ENCODE measurements around the gene TSGA10IP. TPM values are rescaled to one million over a fixed set of nuclear protein-coding genes. Genes with fewer than 3 reads are reported as not detected.

The TSGA10IP gene
- total RNA-seq, 1 donor from 2014 or later, result not detected

DNA sequence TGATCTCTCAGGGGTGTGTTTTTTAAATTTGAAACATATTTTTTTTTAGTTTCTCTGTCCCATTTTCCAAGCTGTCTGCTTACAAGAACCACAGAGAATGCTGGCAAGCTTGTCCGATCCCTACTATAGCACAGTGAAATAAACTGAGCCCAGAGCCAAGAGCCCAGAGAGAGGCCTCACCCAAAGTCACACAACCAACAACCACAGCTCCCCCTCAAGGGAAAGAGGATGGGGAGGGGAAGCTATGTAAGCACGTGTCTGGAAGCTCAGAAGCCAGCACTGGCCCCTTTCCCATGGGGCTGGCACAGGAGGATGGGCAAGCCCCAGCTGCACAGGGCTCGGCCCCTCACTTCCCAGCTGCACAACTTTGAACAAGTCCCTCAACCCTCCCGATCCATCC, 13.0 kb downstream of the TSGA10IP start:
- Mint-ChIP-seq H3K4me1 (ENCODE audit: low read depth) (peaks cover 15% of the 10 kb centered on the region), H3K27ac (no peak overlapping the region), H3K27me3 (no peaks in the 10 kb centered on the region), H3K9me3 (ENCODE audit: low read depth) (no peaks in the 10 kb centered on the region), H3K36me3 (ENCODE audit: insufficient read depth) (peaks cover 2% of the 10 kb centered on the region), H3K4me3 (ENCODE audit: low read depth) (no peak overlapping the region)
- DNase-seq (ENCODE audit: low spot score, unreplicated experiment), result no peak
- TF ChIP-seq, protein P1, sequence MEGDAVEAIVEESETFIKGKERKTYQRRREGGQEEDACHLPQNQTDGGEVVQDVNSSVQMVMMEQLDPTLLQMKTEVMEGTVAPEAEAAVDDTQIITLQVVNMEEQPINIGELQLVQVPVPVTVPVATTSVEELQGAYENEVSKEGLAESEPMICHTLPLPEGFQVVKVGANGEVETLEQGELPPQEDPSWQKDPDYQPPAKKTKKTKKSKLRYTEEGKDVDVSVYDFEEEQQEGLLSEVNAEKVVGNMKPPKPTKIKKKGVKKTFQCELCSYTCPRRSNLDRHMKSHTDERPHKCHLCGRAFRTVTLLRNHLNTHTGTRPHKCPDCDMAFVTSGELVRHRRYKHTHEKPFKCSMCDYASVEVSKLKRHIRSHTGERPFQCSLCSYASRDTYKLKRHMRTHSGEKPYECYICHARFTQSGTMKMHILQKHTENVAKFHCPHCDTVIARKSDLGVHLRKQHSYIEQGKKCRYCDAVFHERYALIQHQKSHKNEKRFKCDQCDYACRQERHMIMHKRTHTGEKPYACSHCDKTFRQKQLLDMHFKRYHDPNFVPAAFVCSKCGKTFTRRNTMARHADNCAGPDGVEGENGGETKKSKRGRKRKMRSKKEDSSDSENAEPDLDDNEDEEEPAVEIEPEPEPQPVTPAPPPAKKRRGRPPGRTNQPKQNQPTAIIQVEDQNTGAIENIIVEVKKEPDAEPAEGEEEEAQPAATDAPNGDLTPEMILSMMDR (IDR thresholded peaks at IDR 0.05; ENCODE audit: unreplicated experiment), result no peak

DNA sequence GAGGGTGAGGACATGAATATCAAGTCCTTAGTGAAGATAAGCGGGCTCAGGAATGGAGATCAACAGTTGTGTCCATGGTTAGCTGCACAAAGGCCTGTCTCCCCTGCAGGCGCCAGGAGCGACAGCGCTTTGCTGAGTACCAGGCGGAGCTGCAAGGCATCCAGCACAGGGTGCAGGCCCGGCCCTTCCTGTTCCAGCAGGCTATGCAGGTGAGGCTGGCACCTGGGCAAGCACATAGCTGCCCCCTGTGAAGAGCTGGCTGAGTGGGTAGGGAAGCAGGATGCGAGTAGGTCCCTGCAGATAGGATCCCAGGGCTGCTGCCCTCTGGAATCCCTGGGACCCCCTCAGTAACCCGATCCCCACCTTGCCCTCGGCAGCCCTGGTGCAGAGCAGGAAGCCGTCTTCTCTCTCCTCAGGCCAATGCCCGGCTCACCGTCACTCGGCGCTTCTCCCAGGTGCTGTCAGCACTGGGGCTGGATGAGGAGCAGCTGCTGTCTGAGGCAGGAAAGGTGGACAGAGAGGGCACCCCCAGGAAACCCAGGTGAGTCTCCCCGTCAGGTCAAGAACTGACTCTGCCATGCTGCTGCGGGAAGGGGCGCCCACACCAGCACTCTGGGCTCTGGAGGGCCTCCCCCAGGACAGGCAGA, 13.6 kb downstream of the TSGA10IP start:
- Mint-ChIP-seq H3K27ac (peak overlapping the region; percentile 56), H3K4me1 (ENCODE audit: low read depth) (peaks cover 15% of the 10 kb centered on the region), H3K9me3 (ENCODE audit: low read depth) (no peaks in the 10 kb centered on the region)

DNA sequence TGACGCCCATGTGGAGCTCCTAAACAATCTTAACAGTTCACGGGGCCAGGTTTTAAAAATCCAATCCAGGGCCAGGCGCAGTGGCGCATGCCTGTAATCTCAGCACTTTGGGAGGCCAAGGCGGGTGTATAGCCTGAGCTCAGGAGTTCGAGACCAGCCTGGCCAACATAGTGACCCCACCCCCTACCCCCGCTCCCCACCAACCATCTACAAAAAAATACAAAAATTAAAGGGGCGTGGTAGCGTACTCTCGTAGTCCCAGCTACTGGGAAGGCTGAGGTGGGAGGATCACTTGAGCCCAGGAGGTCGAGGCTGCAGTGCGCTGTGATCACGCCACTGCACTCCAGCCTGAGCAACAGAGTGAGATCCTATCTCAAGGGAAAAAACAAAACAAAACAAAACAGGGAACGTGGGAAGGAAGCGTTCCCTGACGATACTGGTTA, 15.6 kb downstream of the TSGA10IP start:
- H3K27me3 Mint-ChIP-seq, result no peaks in the 10 kb centered on the region
- TF ChIP-seq, protein P1 (IDR thresholded peaks at IDR 0.05; ENCODE audit: unreplicated experiment), result no peak
- H3K4me3 Mint-ChIP-seq (ENCODE audit: low read depth), result peak overlapping the region; percentile 91
- peaks cover 9% of the 10 kb centered on the region for H3K36me3 Mint-ChIP-seq (ENCODE audit: insufficient read depth)
- DNase-seq (ENCODE audit: low spot score, unreplicated experiment), result no peak
- no peaks in the 10 kb centered on the region for H3K9me3 Mint-ChIP-seq (ENCODE audit: low read depth)
- peak overlapping the region; percentile 96 for H3K27ac Mint-ChIP-seq
- peaks cover 15% of the 10 kb centered on the region for H3K4me1 Mint-ChIP-seq (ENCODE audit: low read depth)

More for the DNA sequence above, 13.6 kb downstream of the TSGA10IP start:
- no peak overlapping the region for H3K4me3 Mint-ChIP-seq (ENCODE audit: low read depth)
- TF ChIP-seq, protein P1 (IDR thresholded peaks at IDR 0.05; ENCODE audit: unreplicated experiment), result no peak
- H3K36me3 Mint-ChIP-seq (ENCODE audit: insufficient read depth), result peaks cover 2% of the 10 kb centered on the region
- no peaks in the 10 kb centered on the region for H3K27me3 Mint-ChIP-seq
- DNase-seq (ENCODE audit: low spot score, unreplicated experiment), result no peak

DNA sequence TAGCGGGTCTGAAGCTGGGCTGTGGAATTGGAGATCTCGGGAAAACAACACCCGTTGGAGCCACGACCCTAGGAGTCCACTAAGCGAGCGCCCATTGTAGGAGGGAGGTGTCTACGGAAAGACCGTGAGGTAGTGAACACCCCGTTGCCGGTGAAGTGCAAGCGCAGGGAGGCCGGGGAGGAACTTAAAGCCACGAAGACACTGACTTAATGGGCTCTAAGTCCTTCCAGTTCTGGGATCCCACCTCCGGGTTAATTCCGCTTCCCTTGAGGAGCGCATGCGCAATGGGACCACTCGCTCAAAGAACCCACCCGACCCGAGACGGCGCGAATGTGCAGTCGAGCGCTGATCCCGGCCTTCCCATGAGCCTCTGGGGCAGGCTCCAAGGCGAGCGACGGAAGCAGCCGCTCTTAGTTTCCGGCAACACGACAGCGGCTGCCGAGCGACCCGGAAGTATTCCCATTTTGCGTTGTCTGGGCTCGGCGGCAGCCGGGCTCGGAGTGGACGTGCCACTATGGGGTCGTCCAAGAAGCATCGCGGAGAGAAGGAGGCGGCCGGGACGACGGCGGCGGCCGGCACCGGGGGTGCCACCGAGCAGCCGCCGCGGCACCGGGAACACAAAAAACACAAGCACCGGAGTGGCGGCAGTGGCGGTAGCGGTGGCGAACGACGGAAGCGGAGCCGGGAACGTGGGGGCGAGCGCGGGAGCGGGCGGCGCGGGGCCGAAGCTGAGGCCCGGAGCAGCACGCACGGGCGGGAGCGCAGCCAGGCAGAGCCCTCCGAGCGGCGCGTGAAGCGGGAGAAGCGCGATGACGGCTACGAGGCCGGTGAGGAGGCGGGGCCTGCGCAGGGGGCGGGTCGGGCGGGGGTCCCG, 16.2 kb downstream of the TSGA10IP start, which contains the start of gene SART1:
TSS of gene SART1 (plus strand) at position 468 of the 874 bp plus-strand sequence. CDS start at position 515, 47 bp downstream.
- Mint-ChIP-seq H3K27ac (peak within 1 kb of the TSS; percentile 96), H3K27me3 (no peaks in the 10 kb centered on the region), H3K9me3 (ENCODE audit: low read depth) (no peaks in the 10 kb centered on the region), H3K4me3 (ENCODE audit: low read depth) (peak within 1 kb of the TSS; percentile 91), H3K36me3 (ENCODE audit: insufficient read depth) (peaks cover 10% of the 10 kb centered on the region), H3K4me1 (ENCODE audit: low read depth) (peaks cover 15% of the 10 kb centered on the region)
- TF ChIP-seq, protein P1 (IDR thresholded peaks at IDR 0.05; ENCODE audit: unreplicated experiment), result no peak
- peak; percentile 91 for DNase-seq (ENCODE audit: low spot score, unreplicated experiment)

DNA sequence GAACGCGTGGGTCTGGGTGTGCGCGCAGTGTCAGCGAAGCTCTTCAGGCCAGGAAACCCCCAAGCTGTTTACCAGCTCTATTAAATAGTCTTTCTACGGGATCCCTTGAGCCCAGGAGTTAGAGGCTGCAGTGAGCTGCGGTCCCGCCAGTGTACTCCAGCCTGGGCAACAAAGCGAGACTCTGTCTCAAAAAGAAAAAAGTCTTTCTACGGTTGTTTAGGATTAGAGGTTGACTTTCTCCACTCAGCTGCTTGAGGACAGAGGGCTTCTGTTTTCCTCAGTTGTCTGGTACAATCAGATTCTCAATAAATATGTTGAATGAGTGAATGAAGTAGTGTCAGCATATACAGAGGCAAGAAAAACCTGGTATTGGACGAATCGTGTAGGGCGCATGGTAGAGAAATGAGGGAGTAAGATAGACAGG, 16.9 kb downstream of the TSGA10IP start:
- peaks cover 10% of the 10 kb centered on the region for H3K36me3 Mint-ChIP-seq (ENCODE audit: insufficient read depth)
- TF ChIP-seq, protein P1 (IDR thresholded peaks at IDR 0.05; ENCODE audit: unreplicated experiment), result no peak
- H3K4me1 Mint-ChIP-seq (ENCODE audit: low read depth), result peaks cover 15% of the 10 kb centered on the region
- peak overlapping the region; percentile 91 for H3K4me3 Mint-ChIP-seq (ENCODE audit: low read depth)
- H3K27ac Mint-ChIP-seq, result peak overlapping the region; percentile 82
- H3K9me3 Mint-ChIP-seq (ENCODE audit: low read depth), result no peaks in the 10 kb centered on the region
- DNase-seq (ENCODE audit: low spot score, unreplicated experiment), result no peak
- no peaks in the 10 kb centered on the region for H3K27me3 Mint-ChIP-seq
